ENCODE measurements around the gene DACH1.

- TF ChIP-seq CTCF (conservative IDR thresholded peaks at IDR 0.05 in 1 of 2, IDR thresholded peaks at IDR 0.05 in 1 of 2; ENCODE audit: low read depth in 1 of 2, low read length in 2 of 2): no peak
- no peak for TF ChIP-seq EZH2 (IDR thresholded peaks at IDR 0.05; ENCODE audit: low read length, missing control alignments)
These were observed 253.8 kb downstream of the DACH1 start for GRCh38 chr13:71613066-71613745.

Measured in fibroblast of lung (primary cell).